ENCODE data around the gene RASAL1. TPM values are rescaled to one million over a fixed set of nuclear protein-coding genes. Genes with fewer than 3 reads are reported as not detected.

Gene RASAL1
- total and polyA plus RNA-seq, 8 donors = 0.79 to 12.1 (median 2.6) TPM

DNA sequence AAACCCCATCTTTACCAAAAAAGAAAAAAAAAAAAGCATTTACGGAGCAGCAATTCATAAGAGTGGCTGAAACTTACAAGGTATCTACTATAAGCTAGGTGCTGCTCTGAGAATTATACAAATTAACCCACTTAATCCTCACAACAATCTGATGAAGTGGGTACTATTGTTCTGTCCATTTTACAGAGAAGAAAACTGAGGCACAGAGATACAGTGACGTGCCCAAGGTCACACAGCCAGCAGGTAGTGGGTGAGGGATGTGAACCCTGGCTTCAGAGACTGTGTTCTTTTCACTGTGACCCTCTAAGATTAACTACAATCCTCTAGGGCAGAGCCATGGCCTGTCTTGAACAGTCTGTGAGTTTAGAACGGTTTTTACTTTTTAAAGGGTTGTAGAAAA lies 46.4 kb upstream of the RASAL1 start:
- Histone ChIP-seq H3K4me3 (no peak overlapping the region), H3K27me3 (no peaks in the 10 kb centered on the region), H3K36me3 (peaks cover 0 to 37% (median 25%) of the 10 kb centered on the region in 3 donors), H3K27ac (no peak overlapping the region), H3K4me1 (peaks cover 4 to 13% (median 8%) of the 10 kb centered on the region in 3 donors), H3K9me3 (no peaks in the 10 kb centered on the region)
- no peak for DNase-seq
- intact Hi-C loops (cut with DNase I) = no loop called here
- no peak for FAIRE-seq
- 69 to 85% methylated on average over 3 of the region's 3 CpGs for WGBS, 2 donors
- no peak for ATAC-seq
- TF ChIP-seq, protein P1, sequence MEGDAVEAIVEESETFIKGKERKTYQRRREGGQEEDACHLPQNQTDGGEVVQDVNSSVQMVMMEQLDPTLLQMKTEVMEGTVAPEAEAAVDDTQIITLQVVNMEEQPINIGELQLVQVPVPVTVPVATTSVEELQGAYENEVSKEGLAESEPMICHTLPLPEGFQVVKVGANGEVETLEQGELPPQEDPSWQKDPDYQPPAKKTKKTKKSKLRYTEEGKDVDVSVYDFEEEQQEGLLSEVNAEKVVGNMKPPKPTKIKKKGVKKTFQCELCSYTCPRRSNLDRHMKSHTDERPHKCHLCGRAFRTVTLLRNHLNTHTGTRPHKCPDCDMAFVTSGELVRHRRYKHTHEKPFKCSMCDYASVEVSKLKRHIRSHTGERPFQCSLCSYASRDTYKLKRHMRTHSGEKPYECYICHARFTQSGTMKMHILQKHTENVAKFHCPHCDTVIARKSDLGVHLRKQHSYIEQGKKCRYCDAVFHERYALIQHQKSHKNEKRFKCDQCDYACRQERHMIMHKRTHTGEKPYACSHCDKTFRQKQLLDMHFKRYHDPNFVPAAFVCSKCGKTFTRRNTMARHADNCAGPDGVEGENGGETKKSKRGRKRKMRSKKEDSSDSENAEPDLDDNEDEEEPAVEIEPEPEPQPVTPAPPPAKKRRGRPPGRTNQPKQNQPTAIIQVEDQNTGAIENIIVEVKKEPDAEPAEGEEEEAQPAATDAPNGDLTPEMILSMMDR (IDR thresholded peaks at IDR 0.05) = no peak

DNA sequence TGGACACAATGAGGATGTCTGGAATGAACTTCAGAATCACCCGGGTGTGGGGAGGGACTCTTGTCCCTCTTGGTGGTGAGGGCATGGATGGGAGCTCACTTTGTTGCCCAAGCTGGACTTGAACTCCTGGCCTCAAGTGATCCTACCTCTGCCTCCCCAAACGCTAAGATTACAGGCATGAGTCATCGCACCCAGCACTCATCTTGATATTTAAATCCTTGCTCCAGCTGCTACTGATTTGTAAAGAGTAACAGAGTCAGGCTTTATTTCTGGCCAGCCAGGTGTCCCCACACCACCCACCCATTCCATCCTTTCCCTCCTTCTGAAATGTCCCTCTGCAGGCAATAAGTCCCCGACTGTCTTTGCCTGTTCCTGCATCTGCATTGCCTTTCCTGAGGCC lies 44.8 kb upstream of the RASAL1 start:
- DNase-seq (no peak), ATAC-seq (no peak), FAIRE-seq (no peak)
- no peak overlapping the region for H3K27ac ChIP-seq
- H3K4me1 ChIP-seq = peaks cover 0 to 8% (median 6%) of the 10 kb centered on the region in 3 donors
- H3K4me3 ChIP-seq = no peak overlapping the region
- TF ChIP-seq, protein P1 (IDR thresholded peaks at IDR 0.05) = no peak
- intact Hi-C loops (cut with DNase I) = no loop called here
- WGBS, 2 donors = 71 to 74% methylated on average over 4 of the region's 4 CpGs
- H3K27me3 ChIP-seq = no peaks in the 10 kb centered on the region
- H3K9me3 ChIP-seq = no peaks in the 10 kb centered on the region
- peaks cover 3 to 45% (median 25%) of the 10 kb centered on the region in 3 donors for H3K36me3 ChIP-seq

DNA sequence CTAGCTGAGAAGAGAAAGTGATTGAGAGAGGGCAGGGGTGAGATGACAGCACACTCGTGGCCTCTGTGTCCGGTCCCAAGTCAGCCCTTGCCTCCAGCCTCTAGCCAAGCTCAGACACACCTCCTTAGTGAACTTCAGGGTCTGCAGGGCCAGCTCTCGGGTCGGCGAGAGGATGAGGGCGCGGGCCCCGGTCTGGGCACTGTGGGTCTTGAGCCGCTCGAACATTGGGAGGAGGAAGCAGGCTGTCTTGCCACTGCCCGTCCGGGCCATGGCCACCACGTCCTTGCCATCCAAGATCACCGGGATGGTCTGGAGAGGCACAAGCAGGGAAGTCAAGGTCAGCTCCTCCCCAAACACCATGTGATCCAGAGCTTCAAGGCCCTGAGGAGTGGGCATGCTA lies 43.5 kb upstream of the RASAL1 start:
- FAIRE-seq (no peak), ATAC-seq (no peak), DNase-seq (no peak)
- WGBS, 2 donors = 86 to 88% methylated on average over 14 of the region's 14 CpGs
- H3K9me3 ChIP-seq = no peaks in the 10 kb centered on the region
- H3K27ac ChIP-seq = no peak overlapping the region
- no peaks in the 10 kb centered on the region for H3K27me3 ChIP-seq
- TF ChIP-seq, protein P1 (IDR thresholded peaks at IDR 0.05) = no peak
- peaks cover 0 to 5% (median 2%) of the 10 kb centered on the region in 3 donors for H3K4me1 ChIP-seq
- peaks cover 3 to 48% (median 25%) of the 10 kb centered on the region in 3 donors for H3K36me3 ChIP-seq
- intact Hi-C loops (cut with DNase I) = loop anchor here in 1 of 3 donors (1.0 kb wide), 1 partner anchor 129 kb away; no protein-coding TSS in a partner anchor
- no peak overlapping the region for H3K4me3 ChIP-seq

DNA sequence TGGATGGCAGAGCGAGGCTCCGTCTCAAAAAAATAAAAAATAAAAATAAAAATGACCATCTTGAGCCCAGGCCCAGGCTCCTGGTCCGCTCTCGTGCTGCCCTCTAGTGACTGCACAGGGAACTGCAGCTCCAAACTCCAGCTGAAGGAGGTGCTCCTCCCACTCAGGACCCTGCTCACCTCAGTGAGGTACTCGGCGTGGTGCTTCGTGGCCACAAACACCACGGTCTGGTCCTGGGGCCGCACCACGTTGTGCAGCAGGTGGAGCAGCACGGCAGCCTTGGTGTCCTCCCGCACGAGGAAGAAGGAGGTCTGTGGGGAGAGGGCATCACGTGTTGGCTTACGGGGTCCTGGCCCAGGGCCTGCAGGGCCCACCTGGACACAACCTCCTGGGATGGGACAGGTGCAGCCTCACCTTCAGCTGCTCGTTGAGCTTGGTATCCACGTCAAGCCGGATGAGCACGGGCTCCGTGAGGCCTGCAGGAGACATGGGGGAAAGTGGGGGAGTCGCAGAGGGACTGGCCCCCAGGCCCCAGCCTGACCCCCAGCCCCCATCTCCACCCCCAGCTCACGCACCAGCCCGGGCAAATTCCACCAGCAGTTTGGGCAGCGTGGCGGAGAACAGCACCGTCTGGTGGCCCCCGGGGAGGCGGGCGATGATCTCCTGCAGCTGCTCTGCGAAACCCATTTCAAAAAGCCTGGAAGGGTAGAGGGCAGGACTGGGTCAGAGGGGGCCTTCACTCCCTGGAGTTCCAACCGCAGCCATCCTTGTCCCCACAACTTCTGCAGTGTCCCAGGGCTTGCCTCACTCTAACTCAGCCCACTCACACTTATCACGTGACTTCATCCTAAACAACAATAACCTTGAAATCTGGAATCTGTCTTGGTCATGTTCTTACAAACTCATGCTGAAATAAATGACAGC lies 39.2 kb upstream of the RASAL1 start:
- peaks cover 7 to 81% (median 57%) of the 10 kb centered on the region in 3 donors for H3K36me3 ChIP-seq
- no peak overlapping the region for H3K4me3 ChIP-seq
- TF ChIP-seq, protein P1 (IDR thresholded peaks at IDR 0.05) = peak; percentile 98 to 99 (median 98)
- no peaks in the 10 kb centered on the region for H3K27me3 ChIP-seq
- 53% methylated on average over 29 to 32 of the region's 32 CpGs for WGBS, 2 donors
- no peaks in the 10 kb centered on the region for H3K9me3 ChIP-seq
- peak; percentile 52 to 94 (median 82) for DNase-seq
- intact Hi-C loops (cut with DNase I) = loop anchor here in 1 of 3 donors (5.0 kb wide), 1 partner anchor 122 kb away; no protein-coding TSS in a partner anchor
- peak; percentile 78 to 97 (median 90) for ATAC-seq
- H3K27ac ChIP-seq = no peak overlapping the region
- H3K4me1 ChIP-seq = no peaks in the 10 kb centered on the region
- FAIRE-seq = no peak

All from pancreas (tissue), 10 donors.